ENCODE results near the gene ENTPD7. TPM values are rescaled to one million over a fixed set of nuclear protein-coding genes. Genes with fewer than 3 reads are reported as not detected.
A peak's percentile ranks its signal among the peaks of the same experiment; 100 is the strongest.

ENTPD7 gene
- total and polyA plus RNA-seq, 2 of the 8 experiments (the other 6 are each of a cell fraction or from before 2014, with no cell fraction given) = 5.0 to 15.6 TPM

DNA sequence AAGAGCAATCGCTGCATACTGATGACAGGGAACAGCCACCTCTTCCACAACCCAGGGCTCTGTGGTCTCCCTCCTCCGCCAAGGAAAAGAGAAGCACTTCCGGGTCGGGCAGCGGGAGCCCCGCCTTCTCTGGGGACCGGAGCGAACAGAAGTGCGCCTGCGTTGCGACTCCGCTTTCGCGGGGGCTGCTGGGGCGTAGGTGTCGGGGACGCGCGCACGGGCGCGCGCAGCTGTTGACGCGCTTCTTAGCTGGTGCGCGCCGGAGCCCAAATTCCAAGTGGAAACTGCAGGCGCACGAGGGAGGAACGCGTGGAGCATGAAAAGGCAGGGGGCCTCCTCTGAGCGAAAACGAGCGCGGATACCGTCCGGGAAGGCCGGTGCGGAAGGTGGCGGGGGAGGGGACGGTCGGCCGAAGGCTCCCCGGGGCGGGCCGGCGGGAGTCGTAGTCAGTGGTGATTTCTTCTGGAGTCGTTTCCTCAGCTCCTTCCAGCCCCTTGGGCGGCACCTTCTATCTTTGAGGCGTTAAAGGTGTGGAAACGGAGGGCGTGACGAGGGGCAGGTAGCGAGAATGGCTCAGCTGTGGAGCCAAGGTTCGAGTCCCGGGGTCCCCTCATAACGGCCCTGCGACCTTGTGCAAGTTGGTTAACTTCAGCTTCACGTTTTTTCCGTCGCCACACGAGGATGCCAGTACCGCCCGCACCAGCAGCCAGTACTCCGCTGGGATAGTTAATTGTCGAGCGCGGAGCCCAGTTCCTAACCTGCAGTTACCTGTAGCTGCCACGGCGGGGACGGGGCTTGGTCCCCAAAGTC, 72.9 kb downstream of the ENTPD7 start, which contains the start of the genes COX15 and CUTC (continued):
- TF ChIP-seq ZNF274 (IDR thresholded peaks at IDR 0.05; ENCODE audit: borderline replicate concordance, extremely low read depth, low read length) = no peak
- TF ChIP-seq SIN3A (conservative IDR thresholded peaks at IDR 0.05 in 1 of 2, IDR thresholded peaks at IDR 0.05 in 1 of 2; ENCODE audit: low read depth in 1 of 2, low read length in 2 of 2) = peak; percentile 73 to 94; a peak in 2 of 4 replicates
- TF ChIP-seq, protein P1, sequence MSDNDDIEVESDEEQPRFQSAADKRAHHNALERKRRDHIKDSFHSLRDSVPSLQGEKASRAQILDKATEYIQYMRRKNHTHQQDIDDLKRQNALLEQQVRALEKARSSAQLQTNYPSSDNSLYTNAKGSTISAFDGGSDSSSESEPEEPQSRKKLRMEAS (IDR thresholded peaks at IDR 0.05) = peak; percentile 23
- TF ChIP-seq KDM1A (IDR thresholded peaks at IDR 0.05; ENCODE audit: borderline replicate concordance, low read length) = no peak
- no peak for TF ChIP-seq BRCA1 (IDR thresholded peaks at IDR 0.05; ENCODE audit: low read depth, low read length)
- TF ChIP-seq SP2 (IDR thresholded peaks at IDR 0.05; ENCODE audit: low read length) = no peak
- no peak for TF ChIP-seq RNF2 (IDR thresholded peaks at IDR 0.05; ENCODE audit: borderline replicate concordance, low read depth, low read length, missing control alignments, poor library complexity, severe bottlenecking)
- TF ChIP-seq EZH2 (IDR thresholded peaks at IDR 0.05; ENCODE audit: low read depth, low read length, severe bottlenecking) = no peak
- TF ChIP-seq BCL11A (IDR thresholded peaks at IDR 0.05; ENCODE audit: low read depth in 2 of 2, low read length in 2 of 2) = no peak
- peak; percentile 90 for TF ChIP-seq GABPA (IDR thresholded peaks at IDR 0.05; ENCODE audit: borderline replicate concordance, insufficient read depth, low read length)
- TF ChIP-seq GTF2F1 (IDR thresholded peaks at IDR 0.05; ENCODE audit: borderline replicate concordance, low read depth, low read length) = no peak
- TF ChIP-seq PHF8 (conservative IDR thresholded peaks at IDR 0.05; ENCODE audit: low read depth, low read length) = peak; percentile 79
- TF ChIP-seq TBP (IDR thresholded peaks at IDR 0.05; ENCODE audit: low read depth, low read length) = peak; percentile 77
- peak; percentile 10 to 27; a peak in 2 of 4 replicates for TF ChIP-seq RAD21 (IDR thresholded peaks at IDR 0.05 in 1 of 2, conservative IDR thresholded peaks at IDR 0.05 in 1 of 2; ENCODE audit: low read depth in 2 of 2, low read length in 2 of 2)
- no peak for TF ChIP-seq HDAC6 (IDR thresholded peaks at IDR 0.05; ENCODE audit: low read depth, low read length)
- peak; percentile 99 for TF ChIP-seq ASH2L (IDR thresholded peaks at IDR 0.05; ENCODE audit: low read length)
- peak; percentile 51; the same call in 1 of the 2 replicates for TF ChIP-seq TEAD4 (IDR thresholded peaks at IDR 0.05; ENCODE audit: low read depth, low read length)
- no peak for TF ChIP-seq SIRT6 (IDR thresholded peaks at IDR 0.05; ENCODE audit: low read length)
- peak; percentile 64; the same call in 1 of the 2 replicates for TF ChIP-seq CREB1 (IDR thresholded peaks at IDR 0.05)
- no peak for TF ChIP-seq POU5F1 (IDR thresholded peaks at IDR 0.05; ENCODE audit: low read depth, low read length)
- peak; percentile 98 for TF ChIP-seq RBBP5 (IDR thresholded peaks at IDR 0.05; ENCODE audit: borderline replicate concordance, low read depth, low read length)
- TF ChIP-seq KDM4A (IDR thresholded peaks at IDR 0.05; ENCODE audit: low read depth, low read length, severe bottlenecking) = peak; percentile 82
- no peak for TF ChIP-seq SUZ12 (IDR thresholded peaks at IDR 0.05; ENCODE audit: low read length)
